Jurkat, Clone E6-1 (cell line): ENCODE results near the gene ADM2.
"Not testable (repeated sequence)": the region's sequence is repeated elsewhere in the genome, so short reads cannot be mapped to it uniquely, and the experiment has no call there.

Experiments used
- DNase-seq: peaks from one replicate; pipeline ENCODE4 v3.0.0-alpha.2; 2011; ENCODE audit warnings: low read depth, low spot score
- H3K4me3 ChIP-seq: 2 replicates; pipeline ENCODE4 v1.5.1; 2011; ENCODE audit warnings: mild to moderate bottlenecking, low read length, control low read depth, moderate library complexity

ADM2 gene

GRCh38 chr22:50520184-50520583 is 38.8 kb downstream of the ADM2 start:
- not testable (repeated sequence) for DNase-seq, H3K4me3 ChIP-seq

- no peak overlapping the region for H3K4me3 ChIP-seq
- no peak for DNase-seq
These were observed 39.6 kb downstream of the ADM2 start for GRCh38 chr22:50520826-50521453.

- no peak overlapping the region for H3K4me3 ChIP-seq
- DNase-seq, result no peak
These were observed 40.4 kb downstream of the ADM2 start for GRCh38 chr22:50521710-50522109.

- no peak for DNase-seq
- no peak overlapping the region for H3K4me3 ChIP-seq
These were observed 41.0 kb downstream of the ADM2 start for GRCh38 chr22:50522208-50522805.

- DNase-seq, result no peak
- H3K4me3 ChIP-seq, result no peak overlapping the region
These were observed 41.6 kb downstream of the ADM2 start for GRCh38 chr22:50522806-50523438.

- no peak for DNase-seq
- H3K4me3 ChIP-seq, result no peak overlapping the region
These were observed 42.1 kb downstream of the ADM2 start for GRCh38 chr22:50523458-50523805.

- peak overlapping the region; percentile 71 for H3K4me3 ChIP-seq
- DNase-seq, result no peak
These were observed 42.7 kb downstream of the ADM2 start for GRCh38 chr22:50523806-50524675.

GRCh38 chr22:50524676-50525103 is 43.3 kb downstream of the ADM2 start:
- peak overlapping the region; percentile 71 for H3K4me3 ChIP-seq
- DNase-seq, result no peak

- DNase-seq, result peak; percentile 95
- H3K4me3 ChIP-seq, result peak within 1 kb of the TSS; percentile 71
These were observed 43.9 kb downstream of the ADM2 start, which contains the start of gene SCO2 for GRCh38 chr22:50525104-50525857. Gene SCO2, minus strand, starts transcription at chr22:50525598. Its CDS starts 1,187 bp downstream, at chr22:50524411.

GRCh38 chr22:50525858-50526107 is 44.4 kb downstream of the ADM2 start:
- peak overlapping the region; percentile 71 for H3K4me3 ChIP-seq
- DNase-seq, result no peak

GRCh38 chr22:50526108-50526833 is 44.9 kb downstream of the ADM2 start:
- peak; percentile 76 for DNase-seq
- H3K4me3 ChIP-seq, result peak overlapping the region; percentile 71

GRCh38 chr22:50526834-50527801 is 45.8 kb downstream of the ADM2 start:
- no peak for DNase-seq
- peak overlapping the region; percentile 71 for H3K4me3 ChIP-seq

GRCh38 chr22:50527921-50528681 is 46.8 kb downstream of the ADM2 start:
- no peak for DNase-seq
- H3K4me3 ChIP-seq, result no peak overlapping the region

- no peak for DNase-seq
- H3K4me3 ChIP-seq, result no peak overlapping the region
These were observed 47.5 kb downstream of the ADM2 start for GRCh38 chr22:50528682-50529415.

- DNase-seq, result no peak
- no peak overlapping the region for H3K4me3 ChIP-seq
These were observed 48.1 kb downstream of the ADM2 start for GRCh38 chr22:50529416-50529896.
